Vagina (tissue), 2 donors: ENCODE measurements around the gene MBD6. TPM values are rescaled to one million over a fixed set of nuclear protein-coding genes. Genes with fewer than 3 reads are reported as not detected.
"Not testable (repeated sequence)": the region's sequence is repeated elsewhere in the genome, so short reads cannot be mapped to it uniquely, and the experiment has no call there.

Experiments used
- DNase-seq, 2 donors: peaks; one replicate each; pipeline ENCODE4 v3.0.0-alpha.2; 2017; ENCODE audit errors: extremely low spot score in 2 of 2
- H3K27ac ChIP-seq: fragments of 200-600 bp; sonication (generic); one replicate; pipeline ENCODE4 v1.5.1; 2019
- H3K27me3 ChIP-seq: fragments of 200-600 bp; sonication (generic); one replicate; pipeline ENCODE4 v1.5.1; 2019
- H3K36me3 ChIP-seq, 2 donors: fragments of 200-600 bp; sonication (generic); one replicate each; pipeline ENCODE4 v1.5.1; 2017 to 2019
- H3K4me1 ChIP-seq: fragments of 200-600 bp; sonication (generic); one replicate; pipeline ENCODE4 v1.5.1; 2019
- H3K4me3 ChIP-seq, 2 donors: fragments of 200-600 bp; sonication (generic); 1 replicate in 1 of 2; 2 replicates in 1 of 2; pipeline ENCODE4 v1.5.1; 2016 to 2019
- H3K9me3 ChIP-seq: fragments of 200-600 bp; sonication (generic); one replicate; pipeline ENCODE4 v1.5.1; 2019
- POLR2A ChIP-seq, 2 donors: fragments of 450-650 bp; IDR thresholded peaks; one replicate each; pipeline ENCODE4 v1.6.1; 2017; ENCODE audit warnings: antibody characterized with exemption in 2 of 2, mild to moderate bottlenecking in 2 of 2, moderate library complexity in 2 of 2
- POLR2AphosphoS5 ChIP-seq, 2 donors: sonication (generic); formaldehyde crosslinking; IDR thresholded peaks; one replicate each; pipeline ENCODE4 v1.9.0; 2017; ENCODE audit warnings: antibody characterized with exemption in 2 of 2, mild to moderate bottlenecking in 2 of 2, low read depth in 1 of 2; ENCODE audit not compliant: insufficient read depth in 1 of 2
- intact Hi-C: fragments of 100-400 bp; cut with DNase I; formaldehyde crosslinking; loops from one replicate; pipeline ENCODE4 v1.15.1; 2023
- total RNA-seq: library from RNA; depleted of rRNA; stranded (reverse); fragments of >200 nt; gene quantifications from one replicate; pipeline ENCODE4 v1.2.3, GENCODE V29; 2016
- TF ChIP-seq, protein P1 (sequence below), 3 experiments: fragments of 450-650 bp in 2 of 3; fragments of 200-600 bp in 1 of 3; sonication (generic) in 1 of 3; IDR thresholded peaks; one replicate each; pipeline ENCODE4 v1.5.1; 2017 to 2019; ENCODE audit warnings: antibody characterized with exemption in 3 of 3, mild to moderate bottlenecking in 2 of 3, moderate library complexity in 2 of 3

The MBD6 gene
- total RNA-seq, 1 donor from 2014 or later, result 26.8 TPM

DNA sequence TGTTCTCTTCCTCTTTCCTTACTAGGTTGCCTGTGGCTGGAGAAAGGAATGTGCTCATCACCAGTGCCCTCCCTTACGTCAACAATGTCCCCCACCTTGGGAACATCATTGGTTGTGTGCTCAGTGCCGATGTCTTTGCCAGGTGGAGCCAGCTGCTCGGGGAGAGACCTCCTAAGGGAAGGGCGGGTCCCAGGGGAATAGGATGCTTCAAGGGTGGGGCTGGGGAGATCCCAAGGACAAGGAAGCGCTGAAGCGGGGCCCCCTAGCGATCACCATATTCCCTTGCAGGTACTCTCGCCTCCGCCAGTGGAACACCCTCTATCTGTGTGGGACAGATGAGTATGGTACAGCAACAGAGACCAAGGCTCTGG lies 24.5 kb upstream of the MBD6 start:
- Histone ChIP-seq H3K4me1 (no peaks in the 10 kb centered on the region), H3K27me3 (no peaks in the 10 kb centered on the region), H3K4me3 (no peak overlapping the region), H3K36me3 (peaks cover 0 to 67% of the 10 kb centered on the region in 2 donors), H3K27ac (no peak overlapping the region), H3K9me3 (no peaks in the 10 kb centered on the region)
- TF ChIP-seq POLR2AphosphoS5 (IDR thresholded peaks at IDR 0.05; ENCODE audit: insufficient read depth in 1 of 2, low read depth in 1 of 2) (no peak), POLR2A (IDR thresholded peaks at IDR 0.05) (no peak)
- TF ChIP-seq, protein P1, sequence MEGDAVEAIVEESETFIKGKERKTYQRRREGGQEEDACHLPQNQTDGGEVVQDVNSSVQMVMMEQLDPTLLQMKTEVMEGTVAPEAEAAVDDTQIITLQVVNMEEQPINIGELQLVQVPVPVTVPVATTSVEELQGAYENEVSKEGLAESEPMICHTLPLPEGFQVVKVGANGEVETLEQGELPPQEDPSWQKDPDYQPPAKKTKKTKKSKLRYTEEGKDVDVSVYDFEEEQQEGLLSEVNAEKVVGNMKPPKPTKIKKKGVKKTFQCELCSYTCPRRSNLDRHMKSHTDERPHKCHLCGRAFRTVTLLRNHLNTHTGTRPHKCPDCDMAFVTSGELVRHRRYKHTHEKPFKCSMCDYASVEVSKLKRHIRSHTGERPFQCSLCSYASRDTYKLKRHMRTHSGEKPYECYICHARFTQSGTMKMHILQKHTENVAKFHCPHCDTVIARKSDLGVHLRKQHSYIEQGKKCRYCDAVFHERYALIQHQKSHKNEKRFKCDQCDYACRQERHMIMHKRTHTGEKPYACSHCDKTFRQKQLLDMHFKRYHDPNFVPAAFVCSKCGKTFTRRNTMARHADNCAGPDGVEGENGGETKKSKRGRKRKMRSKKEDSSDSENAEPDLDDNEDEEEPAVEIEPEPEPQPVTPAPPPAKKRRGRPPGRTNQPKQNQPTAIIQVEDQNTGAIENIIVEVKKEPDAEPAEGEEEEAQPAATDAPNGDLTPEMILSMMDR (IDR thresholded peaks at IDR 0.05), result no peak
- DNase-seq, result no peak
- intact Hi-C loops, result no loop called here

DNA sequence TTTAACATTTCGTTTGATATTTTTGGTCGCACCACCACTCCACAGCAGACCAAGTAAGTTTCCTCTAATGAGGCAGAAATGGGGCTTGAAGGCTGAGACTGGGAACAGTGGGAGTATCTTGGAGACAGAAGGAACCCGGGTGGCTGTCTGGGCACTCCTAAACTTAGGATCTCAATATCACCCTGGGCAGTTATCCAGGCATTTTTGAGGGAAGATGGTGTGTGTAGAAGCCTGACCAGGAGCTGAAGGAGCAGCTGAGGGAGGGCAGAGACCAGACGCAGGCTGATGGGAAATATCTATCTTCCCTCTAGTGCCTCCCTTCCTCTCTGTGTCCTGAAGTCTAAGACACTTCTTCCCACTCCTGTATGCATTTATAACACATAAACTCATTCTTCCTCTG lies 24.1 kb upstream of the MBD6 start:
- TF ChIP-seq, protein P1 (IDR thresholded peaks at IDR 0.05), result no peak
- TF ChIP-seq POLR2AphosphoS5 (IDR thresholded peaks at IDR 0.05; ENCODE audit: insufficient read depth in 1 of 2, low read depth in 1 of 2), result no peak
- no peak for TF ChIP-seq POLR2A (IDR thresholded peaks at IDR 0.05)
- no peak overlapping the region for H3K4me3 ChIP-seq
- H3K27ac ChIP-seq, result no peak overlapping the region
- no peaks in the 10 kb centered on the region for H3K27me3 ChIP-seq
- H3K4me1 ChIP-seq, result no peaks in the 10 kb centered on the region
- DNase-seq, result no peak
- no peaks in the 10 kb centered on the region for H3K9me3 ChIP-seq
- peaks cover 0 to 71% of the 10 kb centered on the region in 2 donors for H3K36me3 ChIP-seq
- intact Hi-C loops, result no loop called here

DNA sequence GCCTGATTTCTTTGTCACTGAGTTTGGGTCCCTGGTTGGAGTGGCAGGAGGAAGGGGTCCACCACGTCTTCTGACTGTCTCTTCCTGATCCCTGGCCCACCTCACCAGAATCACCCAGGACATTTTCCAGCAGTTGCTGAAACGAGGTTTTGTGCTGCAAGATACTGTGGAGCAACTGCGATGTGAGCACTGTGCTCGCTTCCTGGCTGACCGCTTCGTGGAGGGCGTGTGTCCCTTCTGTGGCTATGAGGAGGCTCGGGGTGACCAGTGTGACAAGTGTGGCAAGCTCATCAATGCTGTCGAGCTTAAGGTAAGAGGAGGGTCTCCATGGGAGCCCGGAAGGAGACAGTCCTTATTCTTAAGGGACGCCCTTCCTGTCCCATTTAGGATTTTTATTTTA lies 22.4 kb upstream of the MBD6 start:
- peaks cover 0 to 81% of the 10 kb centered on the region in 2 donors for H3K36me3 ChIP-seq
- no peak overlapping the region for H3K27ac ChIP-seq
- H3K9me3 ChIP-seq, result no peaks in the 10 kb centered on the region
- DNase-seq, result no peak
- no peaks in the 10 kb centered on the region for H3K4me1 ChIP-seq
- H3K27me3 ChIP-seq, result no peaks in the 10 kb centered on the region
- H3K4me3 ChIP-seq, result no peak overlapping the region
- TF ChIP-seq, protein P1 (IDR thresholded peaks at IDR 0.05), result no peak
- TF ChIP-seq POLR2AphosphoS5 (IDR thresholded peaks at IDR 0.05; ENCODE audit: insufficient read depth in 1 of 2, low read depth in 1 of 2) (no peak), POLR2A (IDR thresholded peaks at IDR 0.05) (no peak)
- intact Hi-C loops, result no loop called here

DNA sequence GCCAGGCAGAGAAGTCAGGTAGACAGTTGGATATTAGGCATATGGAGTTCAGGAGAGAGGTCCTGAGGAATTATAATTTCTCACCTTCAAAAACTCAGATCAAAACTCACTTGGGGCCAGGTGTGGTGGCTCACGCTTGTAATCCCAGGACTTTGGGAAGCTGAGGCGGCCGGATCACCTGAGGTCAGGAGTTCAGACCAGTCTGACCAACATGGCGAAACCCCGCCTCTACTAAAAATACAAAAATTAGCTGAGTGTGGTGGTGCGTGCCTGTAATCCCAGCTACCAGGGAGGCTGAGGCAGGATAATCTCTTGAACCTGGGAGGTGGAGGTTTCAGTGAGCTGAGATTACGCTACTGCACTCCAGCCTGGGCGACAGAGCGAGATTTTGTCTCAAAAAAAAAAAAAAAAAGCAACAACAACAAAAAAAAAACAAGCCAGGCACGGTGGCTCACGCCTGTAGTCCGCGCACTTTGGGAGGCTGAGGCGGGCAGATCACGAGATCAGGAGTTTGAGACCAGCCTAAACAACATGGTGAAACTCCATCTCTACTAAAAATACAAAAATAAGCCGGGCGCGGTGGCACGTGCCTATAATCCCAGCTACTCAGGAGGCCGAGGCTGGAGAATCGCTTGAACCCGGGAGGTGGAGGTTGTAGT lies 20.2 kb upstream of the MBD6 start:
- H3K4me3 ChIP-seq, DNase-seq, H3K27me3 ChIP-seq, intact Hi-C loops, H3K4me1 ChIP-seq, H3K27ac ChIP-seq, H3K9me3 ChIP-seq: not testable (repeated sequence)
- H3K36me3 ChIP-seq, result peaks cover 0 to 77% of the 10 kb centered on the region in 2 donors

DNA sequence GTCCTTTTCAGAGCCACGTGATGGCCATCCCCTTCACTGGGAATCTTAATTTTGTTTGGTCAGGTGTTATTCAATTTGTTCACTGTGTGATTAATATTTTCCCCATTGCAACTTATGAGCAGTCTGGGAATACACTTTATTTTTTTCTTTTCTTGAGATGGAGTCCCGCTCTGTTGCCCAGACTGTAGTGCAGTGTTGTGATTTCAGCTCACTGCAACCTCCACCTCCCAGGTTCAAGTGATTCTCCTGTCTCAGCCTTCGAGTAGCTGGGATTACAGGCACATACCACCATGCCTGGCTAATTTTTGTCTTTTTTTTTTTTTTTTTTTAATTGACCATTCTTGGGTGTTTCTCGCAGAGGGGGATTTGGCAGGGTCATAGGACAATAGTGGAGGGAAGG lies 16.1 kb upstream of the MBD6 start:
- DNase-seq, H3K27ac ChIP-seq, H3K4me3 ChIP-seq, intact Hi-C loops, H3K4me1 ChIP-seq, H3K9me3 ChIP-seq, H3K27me3 ChIP-seq: not testable (repeated sequence)
- peaks cover 0 to 63% of the 10 kb centered on the region in 2 donors for H3K36me3 ChIP-seq

DNA sequence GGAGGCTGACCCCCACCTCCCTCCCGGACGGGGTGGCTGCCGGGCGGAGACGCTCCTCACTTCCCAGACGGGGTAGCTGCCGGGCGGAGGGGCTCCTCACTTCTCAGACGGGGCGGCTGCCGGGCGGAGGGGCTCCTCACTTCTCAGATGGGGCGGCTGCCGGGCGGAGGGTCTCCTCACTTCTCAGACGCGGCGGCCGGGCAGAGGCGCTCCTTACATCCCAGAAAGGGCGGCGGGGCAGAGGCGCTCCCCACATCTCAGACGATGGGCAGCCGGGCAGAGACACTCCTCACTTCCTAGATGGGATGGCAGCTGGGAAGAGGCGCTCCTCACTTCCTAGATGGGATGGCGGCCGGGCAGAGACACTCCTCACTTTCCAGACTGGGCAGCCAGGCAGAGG lies 14.8 kb upstream of the MBD6 start:
- H3K9me3 ChIP-seq, H3K4me1 ChIP-seq, intact Hi-C loops, H3K27me3 ChIP-seq, DNase-seq, H3K27ac ChIP-seq, H3K4me3 ChIP-seq: not testable (repeated sequence)
- peaks cover 0 to 66% of the 10 kb centered on the region in 2 donors for H3K36me3 ChIP-seq
